ENCODE measurements around the gene RC3H2. TPM values are rescaled to one million over a fixed set of nuclear protein-coding genes. Genes with fewer than 3 reads are reported as not detected.
A peak's percentile ranks its signal among the peaks of the same experiment; 100 is the strongest.

RC3H2 gene
- total and polyA plus RNA-seq, 2 of the 8 experiments (the other 6 are each of a cell fraction or from before 2014, with no cell fraction given): 11.2 to 38.4 TPM

DNA sequence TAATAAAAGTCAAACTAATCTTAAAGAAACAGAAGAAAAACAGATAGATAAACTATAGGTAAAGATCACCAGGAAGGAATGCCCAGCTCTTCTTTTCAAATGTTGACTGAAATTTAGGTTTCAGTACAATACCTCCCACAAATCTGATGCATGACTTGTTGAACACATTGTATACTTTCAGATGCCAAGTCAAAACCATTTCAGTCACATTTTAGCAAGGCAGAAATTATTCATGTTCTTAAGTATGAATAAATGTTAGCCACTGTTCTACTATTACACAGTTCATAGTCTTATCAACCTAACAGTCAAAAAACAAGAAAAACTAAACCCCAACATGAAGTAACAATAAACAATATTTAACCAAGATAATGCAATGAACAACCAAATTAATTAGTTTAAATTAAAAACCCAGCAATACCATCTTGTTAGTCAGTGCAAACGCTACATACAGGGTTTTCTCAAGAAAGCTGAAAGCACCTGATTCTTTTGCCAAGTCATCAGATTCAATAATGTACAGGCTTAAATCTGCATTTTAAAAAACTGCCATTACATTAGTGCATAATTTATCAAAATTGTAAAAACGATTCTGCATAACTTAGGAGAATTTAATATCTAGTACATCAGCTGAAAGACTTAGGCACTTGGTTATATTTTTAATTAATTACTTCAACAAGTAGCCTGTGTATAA is 56.8 kb downstream of the RC3H2 start:
- 75% methylated on average over 2 of the region's 2 CpGs; no CpG with 5 or more reads in 1 of the 2 experiments for WGBS, 2 experiments (ENCODE audit: extremely low coverage in 1 of 2, insufficient coverage in 1 of 2, insufficient read length in 1 of 2, insufficient replicate concordance in 2 of 2, low coverage in 1 of 2, low lambda C conversion rate in 2 of 2, missing lambda C conversion rate in 1 of 2)
- no peaks in the 10 kb centered on the region for H3K23me2 ChIP-seq (ENCODE audit: low read depth, low read length)
- H3K23ac ChIP-seq (ENCODE audit: insufficient read length): no peak overlapping the region
- no peak overlapping the region for H3K27ac ChIP-seq (ENCODE audit: low read depth, low read length)
- no peaks in the 10 kb centered on the region; a peak in 1 of 4 replicates for H3K9me3 ChIP-seq (ENCODE audit: insufficient read depth in 2 of 2, low read depth in 1 of 2, low read length in 1 of 2)
- H3K14ac ChIP-seq (ENCODE audit: insufficient read length): no peak overlapping the region
- no peak overlapping the region for H3K56ac ChIP-seq (replicated peaks; ENCODE audit: insufficient read length, low read depth, low read length)
- FAIRE-seq: no peak
- no peak overlapping the region for H4K8ac ChIP-seq (ENCODE audit: extremely low read depth, insufficient read depth, low read length)
- no peak overlapping the region for H2AK5ac ChIP-seq (ENCODE audit: low read depth, low read length)
- POLR2A ChIA-PET (ENCODE audit: partially characterized antibody): interaction anchor here (1.1 kb wide), 1 partner anchor 11 kb away, joined by 3 read pairs; no protein-coding TSS in a partner anchor
- CTCF ChIA-PET (ENCODE audit: partially characterized antibody): interaction anchor here (0.6 to 1.6 kb wide), 2 partner anchors 13 to 721 kb away, joined by 4 to 5 read pairs; no protein-coding TSS in a partner anchor
- no peaks in the 10 kb centered on the region for H3K79me1 ChIP-seq (ENCODE audit: low read depth, low read length)
- H4K20me1 ChIP-seq (replicated peaks in 1 of 2; ENCODE audit: control insufficient read depth in 1 of 2, insufficient read depth in 2 of 2, low read length in 2 of 2): no peaks in the 10 kb centered on the region
- H3K36me3 ChIP-seq (ENCODE audit: control insufficient read depth in 2 of 4, insufficient read depth in 4 of 4, low read length in 3 of 4): peaks cover 9 to 43% (median 29%) of the 10 kb centered on the region in 4 experiments
- H3K4me3 ChIP-seq (ENCODE audit: extremely low read depth in 1 of 4, insufficient read depth in 2 of 4, low read depth in 3 of 4, low read length in 4 of 4): no peak overlapping the region
- no peaks in the 10 kb centered on the region for H3K79me2 ChIP-seq (ENCODE audit: control insufficient read depth in 1 of 2, insufficient read depth in 2 of 2, low read length in 2 of 2)
- no peak overlapping the region for H2BK15ac ChIP-seq (ENCODE audit: low read length)
- H4K5ac ChIP-seq (ENCODE audit: insufficient read length, low read depth, low read length): no peak overlapping the region
- no peak for DNase-seq (ENCODE audit: low read depth in 1 of 2, low spot score in 2 of 2)
- no peak overlapping the region for H4K91ac ChIP-seq (replicated peaks; ENCODE audit: insufficient read length, low read length)
- no peak overlapping the region for H2AFZ ChIP-seq (ENCODE audit: low read length)
- no peak overlapping the region for H3K18ac ChIP-seq (ENCODE audit: extremely low read depth, low read length)
- TF ChIP-seq MAFK (IDR thresholded peaks at IDR 0.05; ENCODE audit: low read depth, low read length): 0 out of 2 replicates have a peak, but pooled peaks have one; percentile 8
- TF ChIP-seq NRF1 (IDR thresholded peaks at IDR 0.05; ENCODE audit: low read depth, low read length): no peak
- H3K27me3 ChIP-seq (replicated peaks in 1 of 4; ENCODE audit: control insufficient read depth in 3 of 4, extremely low read depth in 1 of 4, insufficient read depth in 3 of 4, low read length in 3 of 4): no peaks in the 10 kb centered on the region
- no peak overlapping the region for H3K4me2 ChIP-seq (ENCODE audit: insufficient read depth in 1 of 2, low read depth in 2 of 2, low read length in 2 of 2)
- no peak overlapping the region for H2BK5ac ChIP-seq (ENCODE audit: low read depth, low read length)
- H2BK20ac ChIP-seq (ENCODE audit: low read length): no peak overlapping the region
- H3K9ac ChIP-seq (replicated peaks in 1 of 4; ENCODE audit: extremely low read depth in 1 of 4, low read depth in 3 of 4, low read length in 3 of 4): no peak overlapping the region
- no peaks in the 10 kb centered on the region for H3K4me1 ChIP-seq (replicated peaks in 1 of 4; ENCODE audit: control insufficient read depth in 3 of 4, insufficient read depth in 4 of 4, low read length in 3 of 4)
- no peak overlapping the region for H3K4ac ChIP-seq (replicated peaks; ENCODE audit: insufficient read length, low read depth, low read length)
- no peak overlapping the region for H2BK120ac ChIP-seq (replicated peaks; ENCODE audit: low read depth, low read length)
- H2BK12ac ChIP-seq (ENCODE audit: low read depth, low read length): no peak overlapping the region
